IMR-90 (cell line): ENCODE results near the gene C3orf18. TPM values are rescaled to one million over a fixed set of nuclear protein-coding genes. Genes with fewer than 3 reads are reported as not detected.

Experiments
- ATAC-seq: fragments of 200-7000 bp; cut with Tn5 transposase; 2 replicates; pipeline ENCODE4 v1.9.1; 2020; ENCODE audit warnings: low read depth, mild to moderate bottlenecking, moderate library complexity
- BruUV-seq: library from RNA; stranded (reverse); fragments of 400-500 nt; replicated peaks from 2 replicates; lab custom pipeline; 2021; lab: Mats Ljungman, UMichigan
- CTCF ChIA-PET: fragments of 300-600 bp; formaldehyde crosslinking; extraction: SDS; loops from one replicate; lab custom pipeline; 2021; ENCODE audit warnings: antibody characterized with exemption; lab: Yijun Ruan, JAX
- POLR2A ChIA-PET: fragments of 300-600 bp; sonication (Branson Sonifier 250); formaldehyde crosslinking; loops from one replicate; lab custom pipeline; 2022; ENCODE audit warnings: antibody characterized with exemption; ENCODE audit not compliant: unreplicated experiment; lab: Charles Lee
- DNase-seq: peaks from one replicate; pipeline ENCODE4 v3.0.0; 2013
- H2AFZ ChIP-seq: replicated peaks from 2 replicates; pipeline ENCODE3; 2013; ENCODE audit warnings: low read length, mild to moderate bottlenecking; ENCODE audit not compliant: poor library complexity
- H2AK5ac ChIP-seq: 2 replicates; pipeline ENCODE4 v1.6.1; 2013; ENCODE audit warnings: low read depth, low read length, inconsistent platforms
- H2AK9ac ChIP-seq: replicated peaks from 2 replicates; pipeline ENCODE3; 2013; ENCODE audit warnings: mild to moderate bottlenecking, low read depth, low read length, moderate library complexity; ENCODE audit not compliant: poor library complexity
- H2BK120ac ChIP-seq: 2 replicates; pipeline ENCODE4 v1.6.1; 2013; ENCODE audit warnings: low read depth, low read length, inconsistent platforms
- H2BK15ac ChIP-seq: 3 replicates; pipeline ENCODE4 v1.6.1; 2013; ENCODE audit warnings: low read depth, low read length, inconsistent platforms
- H2BK20ac ChIP-seq: 2 replicates; pipeline ENCODE4 v1.6.1; 2013; ENCODE audit warnings: low read depth, mild to moderate bottlenecking, inconsistent platforms, low read length, moderate library complexity
- H2BK5ac ChIP-seq: 2 replicates; pipeline ENCODE4 v1.6.1; 2013; ENCODE audit warnings: mild to moderate bottlenecking, low read depth, low read length, inconsistent platforms; ENCODE audit not compliant: poor library complexity, severe bottlenecking
- H3K14ac ChIP-seq: replicated peaks from 2 replicates; pipeline ENCODE4 v1.6.1; 2013; ENCODE audit warnings: low read depth, low read length, inconsistent platforms
- H3K18ac ChIP-seq: 2 replicates; pipeline ENCODE4 v1.6.1; 2013; ENCODE audit warnings: low read depth, low read length, control low read depth
- H3K23ac ChIP-seq: 2 replicates; pipeline ENCODE4 v1.6.1; 2013; ENCODE audit warnings: low read depth, low read length, inconsistent platforms
- H3K27ac ChIP-seq: 2 replicates; pipeline ENCODE4 v1.5.1; 2013; ENCODE audit warnings: mild to moderate bottlenecking, control low read depth, low read length; ENCODE audit not compliant: insufficient read depth
- H3K27me3 ChIP-seq: 2 replicates; pipeline ENCODE4 v1.6.1; 2013; ENCODE audit warnings: low read length; ENCODE audit not compliant: control insufficient read depth, insufficient read depth
- H3K36me3 ChIP-seq: 2 replicates; pipeline ENCODE4 v1.6.1; 2013; ENCODE audit warnings: low read length, mixed read lengths; ENCODE audit not compliant: control insufficient read depth, insufficient read depth
- H3K4ac ChIP-seq: 2 replicates; pipeline ENCODE4 v1.6.1; 2013; ENCODE audit warnings: low read depth, low read length, inconsistent platforms
- H3K4me1 ChIP-seq: 2 replicates; pipeline ENCODE4 v1.6.1; 2013; ENCODE audit warnings: low read length, mixed read lengths; ENCODE audit not compliant: control insufficient read depth, insufficient read depth
- H3K4me2 ChIP-seq: 2 replicates; pipeline ENCODE4 v1.6.1; 2013; ENCODE audit warnings: low read depth, mild to moderate bottlenecking, control low read depth, low read length, moderate library complexity
- H3K4me3 ChIP-seq: 2 replicates; pipeline ENCODE4 v1.5.1; 2013; ENCODE audit warnings: low read depth, mild to moderate bottlenecking, control low read depth, low read length, moderate library complexity; ENCODE audit not compliant: insufficient read depth
- H3K56ac ChIP-seq: 2 replicates; pipeline ENCODE4 v1.6.1; 2013; ENCODE audit warnings: low read length, inconsistent platforms; ENCODE audit not compliant: insufficient read depth; ENCODE audit errors: extremely low read depth
- H3K79me1 ChIP-seq, 2 experiments: 2 replicates each; pipeline ENCODE4 v1.6.1; 2013; ENCODE audit warnings: low read length in 2 of 2, inconsistent platforms in 1 of 2, low read depth in 1 of 2
- H3K9ac ChIP-seq: 2 replicates; pipeline ENCODE4 v1.6.1; 2013; ENCODE audit warnings: low read depth, low read length, control low read depth
- H3K9me1 ChIP-seq: 2 replicates; pipeline ENCODE4 v1.6.1; 2013; ENCODE audit warnings: low read length, inconsistent platforms; ENCODE audit not compliant: insufficient read depth
- H3K9me3 ChIP-seq: 2 replicates; pipeline ENCODE4 v1.6.1; 2013; ENCODE audit warnings: low read length; ENCODE audit not compliant: control insufficient read depth, insufficient read depth
- H4K20me1 ChIP-seq: 2 replicates; pipeline ENCODE4 v1.6.1; 2013; ENCODE audit warnings: low read length, inconsistent platforms; ENCODE audit not compliant: insufficient read depth
- H4K5ac ChIP-seq: 2 replicates; pipeline ENCODE4 v1.6.1; 2013; ENCODE audit warnings: mild to moderate bottlenecking, low read depth, low read length, control low read depth
- H4K8ac ChIP-seq, 2 experiments: 2 replicates each; pipeline ENCODE4 v1.6.1; 2013; ENCODE audit warnings: low read depth in 2 of 2, low read length in 2 of 2, control low read depth in 1 of 2, inconsistent platforms in 1 of 2
- H4K91ac ChIP-seq: 2 replicates; pipeline ENCODE4 v1.6.1; 2013; ENCODE audit warnings: low read depth, low read length, inconsistent platforms; ENCODE audit not compliant: insufficient read depth
- BHLHE40 ChIP-seq: fragments of 150-350 bp; IDR thresholded peaks from 2 replicates; pipeline ENCODE4 v1.6.1; 2016; ENCODE audit warnings: mild to moderate bottlenecking, low read depth, low read length
- CHD1 ChIP-seq: IDR thresholded peaks from 2 replicates; pipeline ENCODE4 v1.6.1; 2012; ENCODE audit warnings: low read depth, low read length, improper control_type of control experiment
- FOS ChIP-seq: fragments of 150-350 bp; IDR thresholded peaks from 2 replicates; pipeline ENCODE4 v1.6.1; 2016; ENCODE audit warnings: low read depth, low read length
- MAFK ChIP-seq: IDR thresholded peaks from 2 replicates; pipeline ENCODE4 v1.6.1; 2012; ENCODE audit warnings: low read depth, low read length, improper control_type of control experiment
- MAZ ChIP-seq: IDR thresholded peaks from 2 replicates; pipeline ENCODE4 v1.6.1; 2012; ENCODE audit warnings: low read depth, mild to moderate bottlenecking, low read length, improper control_type of control experiment, moderate library complexity, borderline replicate concordance
- NFE2L2 ChIP-seq: fragments of 150-350 bp; IDR thresholded peaks from 2 replicates; pipeline ENCODE4 v1.6.1; 2016; ENCODE audit warnings: low read depth, mild to moderate bottlenecking, low read length
- POLR2A ChIP-seq: IDR thresholded peaks from 2 replicates; pipeline ENCODE4 v1.6.1; 2012; ENCODE audit warnings: mild to moderate bottlenecking, low read depth, low read length
- RCOR1 ChIP-seq: IDR thresholded peaks from 2 replicates; pipeline ENCODE4 v1.6.1; 2012; ENCODE audit warnings: mild to moderate bottlenecking, low read length, improper control_type of control experiment; ENCODE audit not compliant: insufficient replicate concordance
- SMC3 ChIP-seq: fragments of 150-350 bp; IDR thresholded peaks from 2 replicates; pipeline ENCODE4 v1.6.1; 2016; ENCODE audit warnings: low read depth, mild to moderate bottlenecking, antibody characterized with exemption, low read length, moderate library complexity
- USF2 ChIP-seq: fragments of 150-350 bp; IDR thresholded peaks from 2 replicates; pipeline ENCODE4 v1.6.1; 2017; ENCODE audit warnings: mild to moderate bottlenecking, antibody characterized with exemption, low read length, low read depth
- WGBS, 2 experiments: methylation state at CpG; one replicate each; pipeline versions ENCODE4 v1.1.5 to v1.1.7; 2013; ENCODE audit warnings: missing lambda C conversion rate in 2 of 2; ENCODE audit not compliant: insufficient read length in 1 of 2; ENCODE audit errors: extremely low coverage in 2 of 2; 5-methylcytosine and 5-hydroxymethylcytosine counted together
- dilution Hi-C: fragments of 300-500 bp; cut with HindIII; formaldehyde crosslinking; loops from one replicate; pipeline ENCODE4 v1.14.3; 2018; ENCODE audit warnings: low sequenced_read_pairs; ENCODE audit not compliant: unreplicated experiment
- in situ Hi-C: fragments of 300-500 bp; cut with MboI; formaldehyde crosslinking; loops from 3 replicates; pipeline ENCODE4 v1.14.3; 2019; ENCODE audit warnings: low sequenced_read_pairs, inconsistent platforms, mixed read lengths
- intact Hi-C: fragments of 100-400 bp; cut with micrococcal nuclease; formaldehyde crosslinking; loops from 2 replicates; pipeline ENCODE4 v1.10.0; 2022
- polyA plus RNA-seq, 3 experiments: library from polyadenylated mRNA; depleted of rRNA; stranded (reverse); fragments of >200 nt; gene quantifications; 2 replicates each; pipeline ENCODE4 v1.2.3, GENCODE V29; 2012; ENCODE audit warnings: low replicate concordance in 1 of 3
- total RNA-seq: library from RNA; depleted of rRNA; stranded (reverse); fragments of >200 nt; gene quantifications from 2 replicates; pipeline ENCODE4 v1.2.3, GENCODE V29; 2012
- TF ChIP-seq, protein P1 (sequence below): conservative IDR thresholded peaks from 2 replicates; pipeline ENCODE4 v1.5.1; 2012; ENCODE audit warnings: mild to moderate bottlenecking, low read depth, low read length, improper control_type of control experiment

The C3orf18 gene
- total and polyA plus RNA-seq, 2 of the 4 experiments (the other 2 are of a cell fraction): 6.8 to 10.6 TPM

GRCh38 chr3:50518436-50518835 is 49.1 kb downstream of the C3orf18 start:
- intact Hi-C loops: no loop called here
- no peak for TF ChIP-seq MAZ
- no peak for TF ChIP-seq SMC3
- no peak for TF ChIP-seq BHLHE40
- TF ChIP-seq FOS: no peak
- TF ChIP-seq RCOR1: no peak
- TF ChIP-seq USF2: no peak
- TF ChIP-seq NFE2L2: no peak
- TF ChIP-seq MAFK: no peak
- no peak for TF ChIP-seq CHD1
- TF ChIP-seq POLR2A: no peak
- TF ChIP-seq, protein P1, sequence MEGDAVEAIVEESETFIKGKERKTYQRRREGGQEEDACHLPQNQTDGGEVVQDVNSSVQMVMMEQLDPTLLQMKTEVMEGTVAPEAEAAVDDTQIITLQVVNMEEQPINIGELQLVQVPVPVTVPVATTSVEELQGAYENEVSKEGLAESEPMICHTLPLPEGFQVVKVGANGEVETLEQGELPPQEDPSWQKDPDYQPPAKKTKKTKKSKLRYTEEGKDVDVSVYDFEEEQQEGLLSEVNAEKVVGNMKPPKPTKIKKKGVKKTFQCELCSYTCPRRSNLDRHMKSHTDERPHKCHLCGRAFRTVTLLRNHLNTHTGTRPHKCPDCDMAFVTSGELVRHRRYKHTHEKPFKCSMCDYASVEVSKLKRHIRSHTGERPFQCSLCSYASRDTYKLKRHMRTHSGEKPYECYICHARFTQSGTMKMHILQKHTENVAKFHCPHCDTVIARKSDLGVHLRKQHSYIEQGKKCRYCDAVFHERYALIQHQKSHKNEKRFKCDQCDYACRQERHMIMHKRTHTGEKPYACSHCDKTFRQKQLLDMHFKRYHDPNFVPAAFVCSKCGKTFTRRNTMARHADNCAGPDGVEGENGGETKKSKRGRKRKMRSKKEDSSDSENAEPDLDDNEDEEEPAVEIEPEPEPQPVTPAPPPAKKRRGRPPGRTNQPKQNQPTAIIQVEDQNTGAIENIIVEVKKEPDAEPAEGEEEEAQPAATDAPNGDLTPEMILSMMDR: no peak
- no TSS peak for BruUV-seq

More at GRCh38 chr3:50518436-50518835, 49.1 kb downstream of the C3orf18 start:
- Histone ChIP-seq H2BK20ac (no peak overlapping the region), H4K20me1 (no peaks in the 10 kb centered on the region), H3K27ac (no peak overlapping the region), H3K18ac (no peak overlapping the region), H4K5ac (no peak overlapping the region), H2BK15ac (no peak overlapping the region), H3K4ac (no peak overlapping the region), H4K8ac (no peak overlapping the region), H2BK120ac (no peak overlapping the region), H2BK5ac (no peak overlapping the region), H3K79me1 (no peaks in the 10 kb centered on the region), H3K56ac (no peak overlapping the region), H3K4me3 (no peak overlapping the region), H3K9me1 (no peaks in the 10 kb centered on the region), H3K9me3 (no peaks in the 10 kb centered on the region), H3K23ac (no peak overlapping the region), H3K36me3 (no peaks in the 10 kb centered on the region), H3K9ac (no peak overlapping the region), H2AK5ac (no peak overlapping the region), H3K4me1 (no peaks in the 10 kb centered on the region), H3K27me3 (peaks cover 60% of the 10 kb centered on the region), H3K4me2 (no peak overlapping the region), H4K91ac (no peak overlapping the region), H2AFZ (no peak overlapping the region), H3K14ac (no peak overlapping the region), H2AK9ac (no peak overlapping the region)
- POLR2A ChIA-PET: no interaction called here
- DNase-seq (no peak), ATAC-seq (no peak)
- WGBS, 2 experiments: 80% methylated on average over 6 of the region's 7 CpGs; no CpG with 5 or more reads in 1 of the 2 experiments
- dilution Hi-C loops: no loop called here
- CTCF ChIA-PET: no interaction called here
- in situ Hi-C loops: no loop called here
